HCT116 (cell line): ENCODE data around the gene LRRC56. TPM values are rescaled to one million over a fixed set of nuclear protein-coding genes. Genes with fewer than 3 reads are reported as not detected.

ENCODE experiments used
- ATAC-seq: fragments of 200-7000 bp; cut with Tn5 transposase; 2 replicates; pipeline ENCODE4 v1.9.1; 2020; ENCODE audit warnings: mild to moderate bottlenecking, moderate library complexity
- BruUV-seq: library from RNA; stranded (reverse); fragments of 400-500 nt; replicated peaks from 2 replicates; lab custom pipeline; 2021; lab: Mats Ljungman, UMichigan
- CTCF ChIA-PET: fragments of 300-600 bp; sonication (Branson Sonifier 250); formaldehyde crosslinking; loops from one replicate; lab custom pipeline; 2021; ENCODE audit warnings: antibody characterized with exemption; lab: Charles Lee
- POLR2A ChIA-PET: fragments of 300-600, 350-600 bp; sonication (Branson Sonifier 250); formaldehyde crosslinking; loops from one replicate; lab custom pipeline; 2021; ENCODE audit warnings: antibody characterized with exemption; lab: Charles Lee
- RAD21 ChIA-PET, 2 experiments: fragments of 300-600 bp; sonication (Branson Sonifier 250); formaldehyde crosslinking; loops; one replicate each; lab custom pipeline; 2023; ENCODE audit warnings: low total read pairs in 2 of 2; ENCODE audit not compliant: uncharacterized antibody in 2 of 2, unreplicated experiment in 2 of 2, low non-redundant PET in 1 of 2; lab: Charles Lee
- DNase-seq: peaks from one replicate; pipeline ENCODE4 v3.0.0-alpha.2; 2010; ENCODE audit warnings: low read depth, low spot score
- H2AFZ ChIP-seq: fragments of 200-600 bp; shearing (Covaris generic), sonication (generic); 2 replicates; pipeline ENCODE4 v1.6.1; 2017; ENCODE audit warnings: low read depth, mixed run types, mixed read lengths, antibody characterized with exemption, low read length; ENCODE audit not compliant: poor library complexity, severe bottlenecking
- H3K27ac ChIP-seq: 2 replicates; pipeline ENCODE4 v1.5.1; 2012; ENCODE audit warnings: low read depth, low read length
- H3K27me3 ChIP-seq: fragments of 200-600 bp; sonication (generic); 2 replicates; pipeline ENCODE4 v1.6.1; 2016; ENCODE audit warnings: mixed run types, low read length, mixed read lengths; ENCODE audit not compliant: insufficient read depth
- H3K36me3 ChIP-seq, 2 experiments: fragments of 200-500 bp in 1 of 2; fragments of 200-600 bp in 1 of 2; sonication (Bioruptor generic) in 1 of 2; sonication (generic) in 1 of 2; 2 replicates each; pipeline versions ENCODE4 v1.5.1 to v1.6.1; 2014 to 2016; ENCODE audit warnings: low read length in 2 of 2, inconsistent platforms in 1 of 2, mixed read lengths in 1 of 2, mixed run types in 1 of 2; ENCODE audit not compliant: insufficient read depth in 2 of 2, control insufficient read depth in 1 of 2
- H3K4me1 ChIP-seq, 2 experiments: fragments of 200-600 bp in 1 of 2; sonication (generic) in 1 of 2; 2 replicates each; pipeline versions ENCODE4 v1.5.1 to v1.6.1; 2012 to 2017; ENCODE audit warnings: low read length in 2 of 2, inconsistent platforms in 1 of 2, mild to moderate bottlenecking in 1 of 2, mixed read lengths in 1 of 2, mixed run types in 1 of 2, moderate library complexity in 1 of 2; ENCODE audit not compliant: insufficient read depth in 2 of 2, control insufficient read depth in 1 of 2
- H3K4me2 ChIP-seq: fragments of 200-600 bp; sonication (generic); 2 replicates; pipeline ENCODE4 v1.6.1; 2017; ENCODE audit warnings: mixed run types, low read length, mixed read lengths
- H3K4me3 ChIP-seq, 2 experiments: fragments of 200-600 bp in 1 of 2; sonication (generic) in 1 of 2; replicated peaks in 1 of 2; 2 replicates each; pipeline ENCODE4 v1.5.1; 2011 to 2016; ENCODE audit warnings: low read length in 2 of 2, control low read depth in 1 of 2, low read depth in 1 of 2, mild to moderate bottlenecking in 1 of 2, mixed read lengths in 1 of 2, mixed run types in 1 of 2
- H3K79me2 ChIP-seq: fragments of 200-600 bp; sonication (generic); 2 replicates; pipeline ENCODE4 v1.6.1; 2017; ENCODE audit warnings: mild to moderate bottlenecking, mixed run types, low read length, moderate library complexity, mixed read lengths; ENCODE audit not compliant: insufficient read depth
- H3K9ac ChIP-seq: fragments of 200-600 bp; sonication (generic); 2 replicates; pipeline ENCODE4 v1.6.1; 2016; ENCODE audit warnings: low read length, mixed read lengths
- H3K9me2 ChIP-seq: fragments of 200-600 bp; sonication (generic), shearing (Covaris generic); 2 replicates; pipeline ENCODE4 v1.6.1; 2017; ENCODE audit warnings: mixed run types, mild to moderate bottlenecking, moderate library complexity; ENCODE audit not compliant: insufficient read depth
- H3K9me3 ChIP-seq, 2 experiments: fragments of 200-500 bp in 1 of 2; fragments of 200-600 bp in 1 of 2; sonication (Bioruptor generic) in 1 of 2; sonication (generic) in 1 of 2; 2 replicates each; pipeline ENCODE4 v1.6.1; 2014 to 2017; ENCODE audit warnings: low read length in 2 of 2, mixed read lengths in 2 of 2, inconsistent platforms in 1 of 2, low read depth in 1 of 2, mild to moderate bottlenecking in 1 of 2, mixed run types in 1 of 2, moderate library complexity in 1 of 2; ENCODE audit not compliant: control insufficient read depth in 1 of 2, insufficient read depth in 1 of 2
- H4K20me1 ChIP-seq: fragments of 200-600 bp; sonication (generic), shearing (Covaris generic); 2 replicates; pipeline ENCODE4 v1.6.1; 2017; ENCODE audit warnings: mixed run types, mild to moderate bottlenecking, moderate library complexity; ENCODE audit not compliant: insufficient read depth
- ATF3 ChIP-seq: IDR thresholded peaks from 2 replicates; pipeline ENCODE4 v1.6.1; 2012
- CBX3 ChIP-seq: IDR thresholded peaks from 2 replicates; pipeline ENCODE4 v1.6.1; 2012; ENCODE audit warnings: low read depth
- EGR1 ChIP-seq: IDR thresholded peaks from 2 replicates; pipeline ENCODE4 v1.6.1; 2012; ENCODE audit warnings: low read depth
- ELF1 ChIP-seq: IDR thresholded peaks from 2 replicates; pipeline ENCODE4 v1.6.1; 2012; ENCODE audit warnings: low read depth, borderline replicate concordance
- FOSL1 ChIP-seq: IDR thresholded peaks from 2 replicates; pipeline ENCODE4 v1.6.1; 2012; ENCODE audit warnings: low read depth
- POLR2A ChIP-seq: IDR thresholded peaks from 2 replicates; pipeline ENCODE4 v1.7.0; 2011; ENCODE audit warnings: borderline replicate concordance; ENCODE audit not compliant: insufficient read depth, insufficient read length; ENCODE audit errors: extremely low read depth
- POLR2AphosphoS5 ChIP-seq: IDR thresholded peaks from 2 replicates; pipeline ENCODE4 v1.6.1; 2011; ENCODE audit warnings: mild to moderate bottlenecking, low read depth, low read length, moderate library complexity
- RAD21 ChIP-seq: IDR thresholded peaks from 2 replicates; pipeline ENCODE4 v1.6.1; 2012; ENCODE audit warnings: low read depth, mild to moderate bottlenecking
- TCF7L2 ChIP-seq: IDR thresholded peaks from 2 replicates; pipeline ENCODE4 v1.7.0; 2011; ENCODE audit warnings: borderline replicate concordance, inconsistent platforms; ENCODE audit not compliant: insufficient read depth, insufficient read length; ENCODE audit errors: extremely low read depth
- YY1 ChIP-seq: IDR thresholded peaks from 2 replicates; pipeline ENCODE4 v1.6.1; 2011; ENCODE audit warnings: low read length, low read depth, moderate library complexity, mild to moderate bottlenecking; ENCODE audit not compliant: insufficient replicate concordance; ENCODE audit errors: extremely low read depth
- ZFX ChIP-seq: fragments of 450-650 bp; IDR thresholded peaks from 2 replicates; pipeline ENCODE4 v1.6.1; 2017
- intact Hi-C: fragments of 100-400 bp; cut with micrococcal nuclease; formaldehyde crosslinking; loops from 2 replicates; pipeline ENCODE4 v1.10.0; 2022
- total RNA-seq: library from RNA; stranded (reverse); gene quantifications from one replicate; pipeline ENCODE4 v1.2.1, GENCODE V29; 2021; ENCODE audit not compliant: unreplicated experiment
- TF ChIP-seq, protein P1 (sequence below): IDR thresholded peaks from 2 replicates; pipeline ENCODE4 v1.6.1; 2012
- TF ChIP-seq, protein P2 (sequence below): IDR thresholded peaks from 2 replicates; pipeline ENCODE4 v1.6.1; 2012; ENCODE audit warnings: low read depth

The LRRC56 gene
- total RNA-seq, 1 experiment from 2014 or later: 9.1 TPM

GRCh38 chr11:531919-532526, 5.3 kb upstream of the LRRC56 start:
- Histone ChIP-seq H3K4me3 (no peak overlapping the region), H4K20me1 (no peaks in the 10 kb centered on the region)
- POLR2A ChIA-PET: no interaction called here
- RAD21 ChIA-PET: no interaction called here
- TF ChIP-seq CBX3 (no peak), ATF3 (no peak), EGR1 (no peak), ZFX (no peak), POLR2AphosphoS5 (no peak), ELF1 (no peak), RAD21 (no peak), YY1 (no peak), TCF7L2 (no peak), POLR2A (no peak), FOSL1 (no peak)
- TF ChIP-seq, protein P1, sequence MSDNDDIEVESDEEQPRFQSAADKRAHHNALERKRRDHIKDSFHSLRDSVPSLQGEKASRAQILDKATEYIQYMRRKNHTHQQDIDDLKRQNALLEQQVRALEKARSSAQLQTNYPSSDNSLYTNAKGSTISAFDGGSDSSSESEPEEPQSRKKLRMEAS: no peak
- TF ChIP-seq, protein P2, sequence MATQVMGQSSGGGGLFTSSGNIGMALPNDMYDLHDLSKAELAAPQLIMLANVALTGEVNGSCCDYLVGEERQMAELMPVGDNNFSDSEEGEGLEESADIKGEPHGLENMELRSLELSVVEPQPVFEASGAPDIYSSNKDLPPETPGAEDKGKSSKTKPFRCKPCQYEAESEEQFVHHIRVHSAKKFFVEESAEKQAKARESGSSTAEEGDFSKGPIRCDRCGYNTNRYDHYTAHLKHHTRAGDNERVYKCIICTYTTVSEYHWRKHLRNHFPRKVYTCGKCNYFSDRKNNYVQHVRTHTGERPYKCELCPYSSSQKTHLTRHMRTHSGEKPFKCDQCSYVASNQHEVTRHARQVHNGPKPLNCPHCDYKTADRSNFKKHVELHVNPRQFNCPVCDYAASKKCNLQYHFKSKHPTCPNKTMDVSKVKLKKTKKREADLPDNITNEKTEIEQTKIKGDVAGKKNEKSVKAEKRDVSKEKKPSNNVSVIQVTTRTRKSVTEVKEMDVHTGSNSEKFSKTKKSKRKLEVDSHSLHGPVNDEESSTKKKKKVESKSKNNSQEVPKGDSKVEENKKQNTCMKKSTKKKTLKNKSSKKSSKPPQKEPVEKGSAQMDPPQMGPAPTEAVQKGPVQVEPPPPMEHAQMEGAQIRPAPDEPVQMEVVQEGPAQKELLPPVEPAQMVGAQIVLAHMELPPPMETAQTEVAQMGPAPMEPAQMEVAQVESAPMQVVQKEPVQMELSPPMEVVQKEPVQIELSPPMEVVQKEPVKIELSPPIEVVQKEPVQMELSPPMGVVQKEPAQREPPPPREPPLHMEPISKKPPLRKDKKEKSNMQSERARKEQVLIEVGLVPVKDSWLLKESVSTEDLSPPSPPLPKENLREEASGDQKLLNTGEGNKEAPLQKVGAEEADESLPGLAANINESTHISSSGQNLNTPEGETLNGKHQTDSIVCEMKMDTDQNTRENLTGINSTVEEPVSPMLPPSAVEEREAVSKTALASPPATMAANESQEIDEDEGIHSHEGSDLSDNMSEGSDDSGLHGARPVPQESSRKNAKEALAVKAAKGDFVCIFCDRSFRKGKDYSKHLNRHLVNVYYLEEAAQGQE: no peak
- TF ChIP-seq, all 23 proteins: peak for 0
- H3K79me2 ChIP-seq: peaks cover 26% of the 10 kb centered on the region
- H3K36me3 ChIP-seq: peaks cover 0 to 26% of the 10 kb centered on the region in 2 experiments; a peak in 2 of 4 replicates
- DNase-seq (no peak), ATAC-seq (no peak)
- no peak overlapping the region for H3K9ac ChIP-seq
- no peaks in the 10 kb centered on the region for H3K9me3 ChIP-seq
- no TSS peak for BruUV-seq
- CTCF ChIA-PET: no interaction called here
- H2AFZ ChIP-seq: no peak overlapping the region
- peaks cover 6 to 18% of the 10 kb centered on the region in 2 experiments; a peak in 3 of 4 replicates for H3K4me1 ChIP-seq
- intact Hi-C loops: no loop called here
- H3K27me3 ChIP-seq: no peaks in the 10 kb centered on the region
- H3K27ac ChIP-seq: no peak overlapping the region
- H3K9me2 ChIP-seq: no peaks in the 10 kb centered on the region
- no peak overlapping the region for H3K4me2 ChIP-seq
